ENCODE measurements around the gene DENND2A.

- no peak for TF ChIP-seq YY1 (IDR thresholded peaks at IDR 0.05)
- no peak for TF ChIP-seq CTCF (IDR thresholded peaks at IDR 0.05; ENCODE audit: low read depth, low read length, missing input control)
- no peak for TF ChIP-seq RAD21 (IDR thresholded peaks at IDR 0.05)
- TF ChIP-seq TAF1 (conservative IDR thresholded peaks at IDR 0.05), result no peak
- no peak for TF ChIP-seq NR2F2 (IDR thresholded peaks at IDR 0.05)
- TF ChIP-seq SP1 (IDR thresholded peaks at IDR 0.05), result no peak
- TF ChIP-seq EGR1 (IDR thresholded peaks at IDR 0.05; ENCODE audit: low read depth in 2 of 2), result no peak
- TF ChIP-seq GABPA (IDR thresholded peaks at IDR 0.05 in 1 of 2, conservative IDR thresholded peaks at IDR 0.05 in 1 of 2), result no peak
- no peak for TF ChIP-seq FOXA1 (IDR thresholded peaks at IDR 0.05)
These were observed 160.9 kb downstream of the DENND2A start for GRCh38 chr7:140479739-140480084.

Measured in liver (tissue), 3 donors.